Stimulated activated CD4-positive, alpha-beta T cell treated with anti-CD3 and anti-CD28 coated beads, Interleukin-4, amount 100 ng/mL, for 24 hours (primary cell): ENCODE results near the gene ZNF740.
"Not testable (repeated sequence)": the region's sequence is repeated elsewhere in the genome, so short reads cannot be mapped to it uniquely, and the experiment has no call there.

Experiments
- DNase-seq: peaks from one replicate; pipeline ENCODE4 v3.0.0-alpha.2; 2020

Gene ZNF740

DNA sequence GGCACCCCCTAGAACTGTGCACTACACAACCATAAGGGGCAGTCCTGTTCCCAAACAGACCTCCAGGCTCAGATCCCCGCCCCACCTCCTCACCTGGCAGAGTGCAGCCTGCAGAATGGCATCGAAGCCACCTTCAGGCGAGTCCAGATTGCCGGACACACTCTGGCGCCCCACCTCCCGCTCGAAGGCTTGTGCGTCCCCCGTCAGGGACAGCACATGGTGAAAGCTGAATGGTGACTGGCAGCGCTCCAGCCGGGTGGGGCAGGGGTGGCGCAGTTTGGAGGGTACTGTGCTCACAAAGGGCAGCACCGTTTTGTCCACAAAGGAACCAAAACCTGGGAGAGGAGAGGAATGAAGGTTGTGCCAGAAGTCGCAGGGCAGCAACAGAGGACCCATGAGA, 16.0 kb downstream of the ZNF740 start:
- DNase-seq, result no peak

DNA sequence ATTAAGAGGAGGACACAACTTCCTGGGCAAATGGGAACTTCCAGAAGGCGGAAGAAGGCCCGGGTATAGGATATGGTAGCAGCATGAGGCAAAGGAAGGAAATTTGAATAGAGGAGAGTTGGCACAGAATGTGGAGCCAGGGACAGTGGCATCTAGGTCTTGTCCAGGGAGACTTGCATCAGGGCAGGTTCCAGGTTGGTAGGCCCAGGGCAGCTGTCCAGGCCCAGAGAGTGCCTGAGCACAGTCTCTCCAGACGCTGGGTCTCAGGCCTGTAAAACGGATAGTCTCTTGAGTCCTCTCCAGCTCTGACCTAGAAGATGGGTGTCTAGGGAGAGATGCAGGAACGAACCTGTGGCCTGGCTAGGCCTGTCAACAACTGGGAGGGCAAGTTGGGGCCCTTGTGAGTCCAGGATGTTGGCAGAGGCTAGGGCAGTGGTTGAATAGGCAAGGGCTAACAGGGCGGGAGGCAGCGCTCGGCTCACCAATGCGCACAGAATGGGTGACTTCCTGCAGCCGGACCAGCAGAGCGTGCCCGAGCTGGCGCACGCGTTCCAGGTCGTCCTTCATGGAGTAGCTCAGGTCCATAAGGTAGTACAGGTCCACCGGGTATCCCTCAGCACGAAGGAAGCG, 16.6 kb downstream of the ZNF740 start:
- DNase-seq, result no peak

DNA sequence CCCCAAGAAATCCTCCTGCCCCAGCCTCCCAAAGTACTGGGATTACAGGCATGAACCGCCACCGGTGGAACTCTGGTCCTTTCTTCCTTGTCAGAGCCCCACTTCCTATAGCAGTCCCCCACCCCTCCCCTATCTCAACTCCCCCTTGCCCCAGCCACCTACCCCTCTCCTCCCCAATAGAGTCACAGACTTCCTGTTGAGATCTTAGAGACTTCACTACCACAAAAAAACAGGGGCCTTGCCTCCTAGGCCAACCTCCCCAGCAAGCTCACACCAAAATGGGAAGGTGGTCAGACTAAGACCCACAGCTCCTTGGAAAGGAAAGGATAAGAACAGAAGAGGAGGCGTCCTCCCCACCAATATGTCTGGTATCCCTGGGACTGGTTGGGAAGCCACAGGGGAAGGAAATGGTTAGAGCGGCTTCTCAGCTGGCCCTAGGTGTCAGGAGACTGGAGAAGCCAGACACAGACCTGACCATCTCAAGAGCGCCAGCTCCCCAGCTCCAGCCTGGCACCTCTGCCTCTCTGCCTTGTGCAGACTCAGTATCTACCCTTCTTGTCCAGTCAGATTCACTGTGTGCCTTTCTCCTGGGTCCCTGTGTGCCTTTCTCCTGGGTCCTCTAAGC, 18.1 kb downstream of the ZNF740 start:
- DNase-seq, result no peak

DNA sequence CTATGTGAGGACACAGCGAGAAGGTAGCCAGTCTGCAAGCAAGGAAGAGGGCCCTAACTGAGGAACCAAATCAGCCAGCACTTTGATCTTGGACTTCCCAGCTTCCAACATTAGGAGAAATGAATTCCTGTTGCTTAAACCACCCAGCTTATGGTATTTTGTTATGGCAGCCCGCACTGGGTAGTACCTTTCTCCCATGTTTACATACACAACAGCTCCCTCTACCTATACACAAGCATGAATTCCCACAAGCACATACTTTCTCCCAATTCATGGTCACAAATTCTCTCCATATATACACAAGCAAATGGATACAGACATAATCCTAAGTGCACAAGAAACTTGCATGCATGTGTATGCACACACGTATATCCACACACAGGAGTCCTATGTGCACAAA, 19.2 kb downstream of the ZNF740 start:
- no peak for DNase-seq

DNA sequence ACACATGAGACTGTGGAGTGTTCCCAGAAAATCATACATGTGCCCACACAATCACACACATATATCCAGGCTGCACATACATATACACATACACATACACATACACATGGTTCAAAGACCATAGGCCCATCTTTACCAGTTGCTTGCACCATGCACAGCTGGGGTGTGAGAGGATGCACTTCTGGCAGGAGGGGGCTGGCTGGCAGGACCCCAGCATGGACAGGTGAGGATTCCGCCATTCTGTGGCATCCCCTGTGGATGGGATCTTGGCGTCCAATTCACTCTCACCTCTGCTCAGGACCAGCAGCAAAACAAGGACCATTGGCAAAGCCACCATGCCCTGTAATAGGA, 19.6 kb downstream of the ZNF740 start:
- no peak for DNase-seq

DNA sequence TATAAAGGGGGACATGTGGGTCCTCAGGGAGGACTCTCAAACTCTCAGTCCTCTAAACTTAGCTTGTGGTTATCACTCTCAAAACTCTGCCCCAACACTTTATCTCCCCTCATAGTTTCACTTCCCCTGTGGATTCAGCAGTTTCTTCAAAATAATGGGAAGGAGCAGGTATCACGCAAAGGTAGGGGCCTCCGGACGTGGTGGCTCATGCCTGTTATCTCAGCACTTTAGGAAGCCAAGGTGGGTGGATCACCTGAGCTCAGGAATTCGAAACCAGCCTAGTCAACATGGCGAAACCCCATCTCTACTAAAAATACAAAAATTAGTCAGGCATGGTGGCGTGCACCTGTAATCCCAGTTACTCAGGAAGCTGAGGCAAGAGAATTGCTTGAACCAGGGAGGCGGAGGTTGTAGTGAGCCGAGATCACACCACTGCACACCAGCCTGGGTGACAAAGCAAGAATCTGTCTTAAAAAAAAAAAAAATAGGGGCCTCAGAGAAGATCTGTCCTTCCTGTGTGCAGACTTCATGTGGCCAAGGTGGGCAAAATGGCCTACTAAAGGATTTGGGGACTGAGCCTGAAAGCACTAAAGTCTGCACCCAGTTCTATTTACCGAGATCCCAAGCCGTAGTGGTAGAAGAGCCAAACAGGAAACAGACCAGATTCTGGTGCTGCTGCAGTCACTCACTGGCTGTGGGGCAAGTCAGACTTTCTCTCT, 20.1 kb downstream of the ZNF740 start:
- DNase-seq, result peak; percentile 55

DNA sequence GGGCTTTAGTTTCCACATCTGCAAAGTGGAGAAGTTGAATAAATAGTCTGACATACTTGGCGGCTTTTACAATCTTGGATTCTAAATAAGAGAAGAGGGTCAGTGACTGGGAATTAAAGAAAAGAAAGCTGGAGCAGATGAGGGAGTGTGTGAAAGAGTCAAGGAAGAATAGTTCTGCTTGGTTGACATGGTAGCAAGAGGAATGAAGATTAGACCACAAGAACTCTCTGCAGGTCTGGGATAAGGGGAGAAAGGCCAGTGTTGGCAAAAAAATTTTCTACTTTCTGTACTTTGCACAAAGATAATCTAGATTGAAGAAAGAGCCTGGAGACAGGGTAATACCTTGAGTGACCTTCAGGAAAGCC, 20.6 kb downstream of the ZNF740 start:
- no peak for DNase-seq

DNA sequence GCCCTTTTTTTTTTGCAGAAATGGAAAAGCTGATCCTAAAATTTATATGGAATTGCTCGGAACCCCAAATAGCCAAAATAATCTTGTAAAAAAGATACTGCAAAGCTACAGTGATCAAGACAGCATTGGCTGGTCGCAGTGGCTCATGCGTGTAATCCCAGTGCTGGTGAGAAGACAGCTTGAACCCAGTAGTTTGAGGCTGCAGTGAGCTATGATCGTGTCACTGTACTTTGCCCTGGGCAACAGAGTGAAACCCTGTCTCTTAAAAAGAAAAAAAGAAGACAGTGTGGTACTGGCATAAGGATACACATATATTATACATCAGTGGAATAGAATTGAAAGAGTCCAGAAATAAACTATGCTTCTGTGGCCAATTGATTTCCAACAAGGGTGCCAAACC, 21.1 kb downstream of the ZNF740 start:
- no peak for DNase-seq

DNA sequence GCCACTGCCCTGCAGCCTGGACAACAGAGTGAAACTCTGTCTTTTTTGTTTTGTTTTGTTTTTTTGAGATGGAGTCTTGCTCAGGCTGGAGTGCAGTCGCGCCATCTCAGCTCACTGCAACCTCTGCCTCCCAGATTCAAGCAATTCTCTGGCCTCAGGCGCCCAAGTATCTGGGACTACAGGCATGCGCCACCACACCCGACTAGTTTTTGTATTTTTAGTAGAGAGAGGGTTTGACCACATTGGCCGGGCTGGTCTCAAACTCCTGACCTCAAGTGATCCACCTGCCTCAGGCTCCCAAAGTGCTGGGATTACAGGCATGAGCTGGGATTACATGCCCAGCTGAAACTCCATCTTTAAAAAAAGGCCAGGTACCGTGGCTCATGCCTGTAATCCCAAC, 21.8 kb downstream of the ZNF740 start:
- DNase-seq, result not testable (repeated sequence)

DNA sequence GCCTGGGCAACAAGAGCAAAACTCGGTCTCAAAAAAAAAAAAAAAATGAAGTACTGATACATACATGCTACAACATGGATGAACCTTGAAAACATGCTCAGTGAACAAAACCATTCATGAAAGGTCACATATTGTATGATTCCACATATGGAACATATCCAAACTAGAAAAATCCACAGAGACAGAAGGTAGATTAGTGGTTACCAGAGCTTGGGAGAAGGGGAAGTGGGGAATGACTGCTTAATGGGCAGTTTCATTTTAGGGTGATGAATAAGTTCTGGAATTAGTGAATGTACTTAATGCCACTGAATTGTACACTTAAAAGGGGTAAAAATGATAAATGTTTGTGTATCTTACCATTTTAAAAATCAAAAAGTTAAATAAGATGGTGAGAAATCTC, 23.8 kb downstream of the ZNF740 start:
- no peak for DNase-seq

DNA sequence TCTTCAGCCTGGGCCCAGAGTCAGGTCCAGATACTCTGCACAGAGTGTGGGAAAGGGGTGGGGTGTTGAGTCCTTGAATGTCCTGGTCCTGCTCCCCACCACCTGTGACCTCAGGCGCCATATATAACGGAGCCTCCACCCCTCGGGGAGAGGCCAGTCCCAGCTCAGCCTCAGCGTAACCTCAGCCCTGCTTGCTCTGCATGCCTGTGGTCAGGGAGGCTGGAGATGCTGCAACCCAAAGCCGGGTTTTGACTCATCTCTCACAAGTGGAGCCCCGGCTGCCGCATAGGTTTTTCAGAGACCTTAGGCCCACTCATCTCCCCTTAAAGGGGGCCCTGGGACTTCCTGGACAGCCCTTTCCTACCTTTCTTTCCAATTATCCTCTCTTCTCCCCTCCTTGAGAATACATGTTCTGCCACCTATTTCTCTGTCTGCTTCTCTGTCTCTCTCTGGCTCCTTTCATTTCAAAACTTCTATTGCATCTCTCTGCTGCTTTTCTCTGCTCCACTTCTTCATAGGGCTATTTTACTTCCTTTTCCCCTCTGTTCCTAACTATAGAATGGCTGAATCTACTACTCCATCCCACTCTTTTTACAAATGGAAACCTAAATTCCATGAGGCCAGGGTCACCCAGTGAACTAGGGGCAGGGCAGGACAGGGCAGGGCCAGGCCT, 25.4 kb downstream of the ZNF740 start:
- DNase-seq, result peak; percentile 77

DNA sequence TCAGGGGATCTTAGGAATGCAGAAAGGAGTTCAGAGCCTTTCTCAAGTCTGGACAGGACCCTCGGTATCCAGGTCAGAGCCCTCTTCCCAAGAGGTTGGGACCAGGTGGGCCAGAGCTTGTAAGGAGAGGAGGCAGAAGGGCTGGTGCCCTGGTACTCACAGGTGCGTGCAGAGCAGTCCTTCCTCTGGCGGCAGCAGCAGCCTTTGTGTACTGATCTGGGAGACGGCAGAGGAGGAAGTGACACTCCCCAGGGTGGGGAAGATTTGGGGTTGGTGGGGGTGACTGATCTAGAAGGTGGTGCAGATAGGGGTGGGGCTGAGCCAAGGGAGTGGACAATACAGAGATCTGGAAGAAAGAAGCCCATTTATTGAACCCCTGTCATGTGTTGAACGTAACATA, 26.5 kb downstream of the ZNF740 start, which contains the start of gene ITGB7:
Gene ITGB7 (minus strand): TSS at position 210 of the 400 bp plus-strand sequence. CDS start 6,808 bp downstream, outside the sequence.
- peak; percentile 64 for DNase-seq

DNA sequence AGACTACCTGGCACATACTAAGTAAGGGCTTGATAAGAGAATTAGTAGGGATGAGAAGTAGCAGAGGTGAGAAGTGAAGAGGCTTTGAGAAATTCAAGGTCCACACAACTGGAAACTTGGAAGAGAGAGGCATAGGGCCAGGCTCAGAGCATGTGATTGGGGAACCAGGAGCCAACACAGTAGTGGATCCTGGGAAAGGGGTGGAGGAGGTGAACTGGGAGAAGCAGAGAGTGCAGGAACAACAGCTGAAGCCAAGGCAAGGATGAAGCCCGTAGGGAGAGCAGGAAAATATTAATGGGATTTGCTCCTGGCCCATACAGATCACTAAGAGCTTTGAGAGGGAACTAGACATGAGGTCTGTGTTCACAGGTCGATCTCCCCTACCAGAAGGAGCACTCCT, 27.9 kb downstream of the ZNF740 start:
- no peak for DNase-seq

DNA sequence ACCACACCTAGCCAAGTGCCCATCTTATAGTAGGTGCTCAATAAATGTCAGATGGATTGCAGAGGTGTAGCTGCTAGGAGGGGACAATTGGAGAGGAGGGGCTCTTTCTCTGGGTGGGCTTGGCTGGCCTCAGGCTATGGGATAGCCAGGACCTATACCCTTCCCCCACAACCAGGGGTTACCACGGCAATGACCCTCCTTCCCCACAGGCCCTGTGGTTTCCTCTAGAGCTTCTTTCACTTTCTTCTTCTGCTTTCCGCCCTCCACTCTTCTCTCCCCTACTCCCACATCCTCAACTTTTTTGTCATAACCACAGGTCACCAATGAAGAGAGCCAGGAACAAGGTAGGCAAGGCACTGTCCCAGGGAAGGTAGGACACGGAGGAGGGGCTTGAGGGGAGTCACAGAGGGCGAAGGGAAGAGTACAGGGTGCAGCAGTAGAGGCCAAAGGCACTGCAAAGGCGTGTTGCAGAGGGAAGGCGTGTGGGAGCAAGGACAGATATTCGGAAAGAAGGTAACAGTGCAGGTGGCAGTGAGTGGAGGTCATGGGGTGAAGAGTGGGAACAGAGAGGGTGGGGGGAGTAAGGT, 28.4 kb downstream of the ZNF740 start:
- peak; percentile 33 for DNase-seq

DNA sequence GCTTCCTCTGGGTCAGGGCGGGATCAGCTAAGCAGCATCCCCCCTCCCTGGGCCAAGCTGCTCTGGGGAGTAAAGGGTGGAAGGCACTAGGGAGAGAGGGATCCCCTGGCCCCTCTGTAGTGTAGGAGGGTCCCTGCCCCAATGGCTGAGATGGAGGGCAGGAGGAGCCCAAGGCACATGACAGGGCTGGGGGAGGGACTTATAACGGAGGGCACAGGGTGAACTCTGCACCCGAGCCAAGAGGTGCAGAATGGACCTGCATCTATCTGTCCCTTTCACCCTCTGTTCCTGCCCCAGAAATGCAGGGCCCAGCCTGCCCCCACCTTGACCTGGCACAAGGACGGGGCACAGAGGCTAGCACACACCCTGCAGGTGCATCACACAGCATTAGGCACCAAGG, 30.3 kb downstream of the ZNF740 start:
- no peak for DNase-seq

DNA sequence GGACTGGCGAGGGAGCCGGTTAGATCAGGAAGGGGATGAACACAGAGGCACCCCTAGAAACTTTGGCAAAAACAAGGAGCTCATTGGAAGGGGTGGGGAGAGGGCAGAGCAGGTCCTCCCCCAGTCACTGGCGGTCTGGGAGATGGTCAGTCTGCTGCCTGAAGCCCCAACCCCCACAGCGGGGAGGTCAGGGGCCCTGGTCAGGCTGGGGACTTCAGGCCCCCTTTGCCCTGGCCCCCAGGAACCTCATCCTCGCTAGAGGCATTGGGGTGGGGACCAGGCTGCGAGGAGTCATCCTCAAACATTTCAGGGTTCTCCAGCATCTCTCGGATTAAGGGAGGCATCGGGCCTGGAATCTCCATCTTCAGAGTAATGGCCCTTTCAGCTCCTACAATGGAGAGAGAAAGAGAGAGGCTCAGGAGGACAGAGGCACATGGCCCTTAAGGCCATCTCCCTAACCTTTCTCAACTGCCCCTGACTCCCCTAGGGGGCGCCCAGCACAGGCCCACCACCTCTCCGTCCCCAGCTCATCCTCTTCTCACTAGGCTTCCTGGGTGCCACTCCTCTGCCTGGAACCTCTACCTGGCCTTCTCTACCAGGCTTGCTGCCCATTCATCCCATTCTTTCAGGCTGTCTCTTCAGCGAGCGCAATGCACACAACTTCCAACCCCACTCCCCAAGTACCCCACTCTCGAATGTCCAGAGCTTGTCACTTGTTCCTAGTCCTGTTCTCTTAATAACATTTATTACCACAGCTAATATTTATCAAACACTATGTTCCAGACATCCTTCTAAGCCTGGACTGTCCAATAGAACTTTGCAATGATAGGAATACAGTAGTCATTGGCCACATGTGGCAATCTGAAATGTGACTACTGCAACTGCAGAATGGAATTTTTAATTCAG, 31.2 kb downstream of the ZNF740 start:
- no peak for DNase-seq

DNA sequence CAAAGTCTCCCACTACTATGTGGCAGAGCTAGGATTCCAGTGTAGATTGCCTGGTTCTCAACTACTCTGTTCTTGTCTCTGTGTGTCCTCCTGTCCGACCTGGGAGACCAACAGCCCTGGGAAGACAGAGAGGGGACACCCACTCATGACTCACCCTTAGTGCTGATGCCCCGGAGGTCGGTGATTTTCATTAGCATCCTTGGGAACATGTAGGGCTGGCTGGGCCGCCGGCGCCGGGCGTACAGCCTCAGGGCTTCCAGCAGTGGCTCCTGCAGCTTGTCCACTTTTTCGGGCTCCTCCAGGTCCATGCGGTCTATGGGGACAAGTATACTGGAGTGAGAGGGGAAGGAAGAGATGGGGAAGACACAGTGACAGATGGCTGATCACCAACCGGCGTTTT, 32.4 kb downstream of the ZNF740 start:
- no peak for DNase-seq

DNA sequence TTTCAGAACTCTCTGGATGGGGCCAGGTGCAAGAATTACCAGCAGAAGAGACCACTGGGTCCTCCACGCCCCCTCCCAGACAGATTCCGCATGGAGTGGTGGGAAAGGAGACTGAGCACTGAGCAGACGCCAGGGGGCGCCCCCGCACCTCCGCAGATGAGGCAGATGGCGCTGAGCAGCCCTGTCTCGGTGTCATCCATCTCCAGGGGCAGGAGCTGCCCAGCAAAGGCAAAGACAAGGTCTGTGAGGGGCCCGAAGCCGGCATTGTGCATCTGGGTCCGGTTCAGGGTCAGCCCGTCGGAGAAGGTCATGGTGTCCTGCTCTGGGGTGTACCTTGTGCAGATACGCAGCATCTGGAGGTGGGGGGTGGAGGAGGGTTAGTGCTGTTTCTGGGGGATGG, 32.8 kb downstream of the ZNF740 start:
- DNase-seq, result peak; percentile 87

DNA sequence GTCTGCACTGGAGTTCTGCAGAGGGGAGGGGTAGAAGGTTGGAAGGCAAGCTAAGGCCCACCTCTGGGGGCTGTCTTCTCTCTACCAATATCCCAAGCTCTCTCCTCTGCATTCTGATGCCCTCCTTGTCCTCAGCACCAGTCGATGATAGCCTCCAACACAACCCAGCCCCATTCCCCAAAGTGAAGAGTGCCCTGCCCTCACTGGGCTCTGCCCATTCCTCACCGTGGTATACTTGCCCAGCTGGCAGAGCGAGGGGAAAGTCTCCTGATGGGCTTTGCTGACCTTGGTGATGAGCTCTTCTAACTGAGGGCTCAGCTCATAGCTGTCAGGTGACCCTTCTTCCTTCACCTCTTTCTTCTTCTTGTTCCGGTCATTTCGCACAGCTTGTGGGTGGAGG, 33.7 kb downstream of the ZNF740 start:
- DNase-seq, result no peak

DNA sequence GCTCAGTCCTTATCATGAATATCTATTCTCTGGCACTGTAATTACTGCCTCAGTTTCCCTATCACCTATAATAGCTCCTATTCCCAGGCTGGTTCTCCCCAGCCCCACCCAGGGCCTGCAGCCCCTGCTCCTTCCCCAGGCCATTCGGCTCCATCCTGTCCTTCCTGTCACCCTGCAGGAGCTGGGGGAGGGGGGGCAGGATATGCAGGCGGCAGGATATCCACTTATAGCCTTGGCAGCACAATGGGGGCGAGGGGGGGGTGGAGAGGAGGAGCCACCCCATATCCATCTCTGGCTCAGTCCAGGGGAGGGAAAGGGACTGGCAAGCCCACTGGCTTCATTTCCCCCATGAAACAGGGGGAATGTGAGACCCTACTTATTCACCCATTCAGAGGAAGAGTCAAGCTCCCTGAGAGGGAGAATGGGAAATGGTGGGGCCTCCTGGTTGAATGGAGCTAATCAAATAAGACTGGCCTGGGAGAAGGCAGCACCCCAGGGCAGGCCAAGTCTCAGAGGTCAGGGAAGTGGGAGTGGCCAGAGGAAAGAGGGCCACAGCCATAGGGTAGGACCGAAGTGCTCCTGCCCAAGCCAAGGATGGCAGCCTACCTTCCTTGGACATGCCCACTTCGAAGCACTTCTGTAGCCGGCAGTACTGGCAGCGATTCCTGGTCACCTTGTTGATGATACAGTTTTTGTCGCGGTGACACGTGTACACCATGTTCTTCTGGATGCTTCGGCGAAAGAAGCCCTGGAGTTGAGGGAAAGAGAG, 34.3 kb downstream of the ZNF740 start:
- no peak for DNase-seq

DNA sequence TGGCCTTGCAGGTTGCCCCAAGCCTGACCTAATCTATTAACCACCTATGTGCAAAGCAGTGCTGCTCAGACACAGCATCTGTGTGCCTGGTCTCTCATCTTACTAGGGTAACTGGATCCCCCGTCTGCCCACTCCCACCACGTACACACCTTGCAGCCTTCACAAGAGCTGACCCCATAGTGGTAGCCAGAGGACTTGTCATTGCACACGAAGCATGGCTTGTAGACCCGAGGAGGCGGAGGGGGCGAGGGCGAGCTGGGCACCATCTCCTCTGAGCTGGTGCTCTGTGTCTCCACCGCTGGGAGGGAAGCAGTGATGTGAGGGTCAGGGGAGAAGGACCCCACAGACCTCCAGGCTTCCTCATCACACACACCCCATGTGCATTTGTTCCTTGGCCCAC, 35.0 kb downstream of the ZNF740 start:
- DNase-seq, result no peak
